Measurements from ENCODE around the gene LARP4.

DNA sequence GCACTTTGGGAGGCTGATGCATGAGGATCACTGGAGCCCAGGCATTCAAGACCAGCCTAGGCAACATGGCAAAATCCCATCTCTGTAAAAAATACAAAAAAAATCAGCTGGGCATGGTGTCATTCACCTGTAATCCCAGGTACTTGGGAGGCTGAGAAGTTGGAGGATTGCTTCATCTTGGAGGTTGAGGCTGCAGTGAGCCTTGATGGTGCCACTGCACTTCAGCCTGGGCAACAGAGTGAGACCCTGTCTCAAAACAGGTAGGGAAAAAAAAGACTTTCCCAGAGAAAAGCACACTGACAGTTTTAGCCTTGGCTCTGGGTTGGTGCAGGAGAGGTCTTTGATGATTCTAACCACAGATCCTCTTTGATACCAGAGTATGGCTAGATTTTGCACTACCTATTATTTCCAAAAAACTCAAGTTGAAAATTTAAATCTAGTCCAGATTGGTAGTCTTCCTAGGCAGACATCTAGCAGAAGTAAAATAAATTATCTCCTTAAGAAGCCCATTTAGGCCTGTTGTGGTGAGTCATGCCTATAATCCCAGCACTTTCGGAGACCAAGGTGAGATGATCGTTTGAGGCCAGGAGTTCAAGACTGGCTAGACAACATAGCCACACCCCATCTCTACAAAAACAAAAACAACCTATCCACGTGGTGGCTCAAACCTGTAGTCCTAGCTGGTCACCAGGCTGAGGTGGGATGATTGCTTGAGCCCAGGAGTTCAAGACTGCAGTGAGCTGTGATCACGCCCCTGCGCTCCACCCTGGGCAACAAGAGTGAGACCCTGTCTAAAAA is 18.6 kb downstream of the LARP4 start:
- TF ChIP-seq CTCF (IDR thresholded peaks at IDR 0.05; ENCODE audit: low read depth, low read length), result no peak
- TF ChIP-seq POLR2A (IDR thresholded peaks at IDR 0.05; ENCODE audit: extremely low read depth, insufficient read length), result no peak
- TF ChIP-seq MAX (IDR thresholded peaks at IDR 0.05; ENCODE audit: low read depth, low read length), result no peak

Measured in NB4 (cell line).